ENCODE measurements around the gene SGMS1. TPM values are rescaled to one million over a fixed set of nuclear protein-coding genes. Genes with fewer than 3 reads are reported as not detected.

The SGMS1 gene
- total RNA-seq, 1 experiment from 2014 or later: 20.4 TPM

- Histone ChIP-seq H3K27me3 (ENCODE audit: insufficient read depth, low read length) (no peaks in the 10 kb centered on the region; the same call in 1 of the 2 replicates), H2BK20ac (ENCODE audit: low read depth, low read length, poor library complexity, severe bottlenecking) (no peak overlapping the region), H2AK5ac (ENCODE audit: insufficient read length, low read length) (no peak overlapping the region), H3K18ac (ENCODE audit: insufficient read length, low read depth, low read length) (no peak overlapping the region), H2BK120ac (ENCODE audit: low read depth, low read length, poor library complexity, severe bottlenecking) (no peak overlapping the region), H2AFZ (ENCODE audit: low read length) (peak overlapping the region; percentile 3), H3K14ac (ENCODE audit: insufficient read depth, low read length) (no peak overlapping the region), H2BK15ac (ENCODE audit: low read depth, low read length) (no peak overlapping the region), H3K4me1 (ENCODE audit: insufficient read depth, low read length) (peaks cover 5% of the 10 kb centered on the region; the same call in 1 of the 2 replicates), H4K20me1 (ENCODE audit: control insufficient read depth, insufficient read depth, insufficient read length) (no peaks in the 10 kb centered on the region), H3K79me2 (ENCODE audit: insufficient read depth, low read length) (no peaks in the 10 kb centered on the region; the same call in 1 of the 2 replicates), H3K23me2 (ENCODE audit: insufficient read length, low read depth, low read length, poor library complexity, severe bottlenecking) (peaks cover 11% of the 10 kb centered on the region), H3K56ac (ENCODE audit: insufficient read length, low read depth, low read length) (no peak overlapping the region), H3K23ac (ENCODE audit: insufficient read length, low read depth, low read length) (no peak overlapping the region), H4K91ac (ENCODE audit: insufficient read length, low read depth, low read length) (no peak overlapping the region), H3K27ac (ENCODE audit: insufficient read length, low read depth, low read length) (no peak overlapping the region), H2BK5ac (ENCODE audit: insufficient read length, low read length) (no peak overlapping the region), H3K9me3 (ENCODE audit: control insufficient read depth, low read depth, low read length) (no peaks in the 10 kb centered on the region), H3K4ac (ENCODE audit: low read depth, low read length) (no peak overlapping the region), H3K79me1 (ENCODE audit: insufficient read depth, low read depth, low read length, poor library complexity, severe bottlenecking) (no peaks in the 10 kb centered on the region), H3K9ac (ENCODE audit: extremely low read depth, insufficient read length, low read length) (peak overlapping the region; percentile 45), H3K4me2 (ENCODE audit: insufficient read depth, insufficient read length, low read length) (peak overlapping the region; percentile 95), H4K8ac (replicated peaks; ENCODE audit: insufficient read length, low read depth, low read length) (no peak overlapping the region), H4K5ac (ENCODE audit: insufficient read length, low read depth, low read length) (no peak overlapping the region), H2BK12ac (ENCODE audit: insufficient read length, low read depth, low read length) (no peak overlapping the region), H3T11ph (ENCODE audit: low read length) (no peak overlapping the region)
- no peaks in the 10 kb centered on the region for H3K36me3 Mint-ChIP-seq (ENCODE audit: insufficient read depth in 1 of 3, low read depth in 3 of 3)
- H3K27ac Mint-ChIP-seq: no peak overlapping the region
- DNase-seq: no peak
- no peak for TF ChIP-seq CTCF (conservative IDR thresholded peaks at IDR 0.05)
- no peaks in the 10 kb centered on the region for H3K9me3 Mint-ChIP-seq
- WGBS (ENCODE audit: extremely low coverage, insufficient read length, low lambda C conversion rate): no CpG with 5 or more reads among the region's 6 CpGs
- H3K4me1 Mint-ChIP-seq: peaks cover 25 to 38% of the 10 kb centered on the region in 2 experiments
- H3K4me3 Mint-ChIP-seq: peak overlapping the region; percentile 67 to 79
- H3K27me3 Mint-ChIP-seq (ENCODE audit: low read depth): peaks cover 3% of the 10 kb centered on the region; the same call in 1 of the 2 replicates
Observed at GRCh38 chr10:50417486-50417885, 206.3 kb downstream of the SGMS1 start.
